Parietal lobe (tissue), 1 donor: ENCODE data around the gene OR5H1. TPM values are rescaled to one million over a fixed set of nuclear protein-coding genes. Genes with fewer than 3 reads are reported as not detected.

ENCODE experiments used
- total RNA-seq: library from RNA; depleted of rRNA; stranded (reverse); fragments of >200 nt; gene quantifications from one replicate; pipeline ENCODE4 v1.2.3, GENCODE V29; 2014

OR5H1 gene
- total RNA-seq = not detected

DNA sequence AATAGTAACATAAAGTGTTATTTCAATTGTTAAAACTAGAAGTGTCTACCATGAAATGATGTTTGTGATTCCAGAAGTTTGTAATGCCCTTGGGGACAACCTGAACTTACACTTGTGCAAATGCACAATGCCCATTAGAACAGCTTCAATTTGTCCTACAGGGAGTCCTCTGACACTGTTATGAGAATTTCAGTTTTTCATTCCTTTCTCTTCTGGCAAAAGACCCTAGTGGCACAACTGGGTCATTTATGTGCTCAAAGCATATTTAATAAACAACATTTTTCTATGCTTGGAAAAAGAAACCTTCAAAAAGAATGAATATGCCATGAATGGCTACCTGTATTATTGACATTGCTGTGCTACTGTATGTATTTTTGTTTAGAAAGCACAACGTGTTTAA, at the start of gene OR5H1:
Gene OR5H1, plus strand, starts transcription at position 301 of the 400 bp plus-strand sequence. CDS start 1,977 bp downstream, outside the sequence.

GRCh38 chr3:98086873-98087272, 43.6 kb upstream of the OR5H1 start, which contains the start of gene OR5AC2:
TSS of gene OR5AC2 (plus strand) at chr3:98087173. CDS start at chr3:98087173, 0 bp downstream.

GRCh38 chr3:98147179-98147578, 16.7 kb downstream of the OR5H1 start, which contains the start of gene OR5H14:
TSS of gene OR5H14 (plus strand) at chr3:98147479. CDS start at chr3:98149386, 1,907 bp downstream.

GRCh38 chr3:98166396-98166795, 35.9 kb downstream of the OR5H1 start, which contains the start of gene OR5H15:
TSS of gene OR5H15 (plus strand) at chr3:98166696. CDS start at chr3:98168700, 2,004 bp downstream.

Other genes with a start within 250 kb of the OR5H1 start
- gene RIOX2, start 158.3 kb upstream of the OR5H1 start, total RNA-seq = 17.2 TPM
- gene GABRR3, start 95.4 kb upstream of the OR5H1 start, total RNA-seq = not detected
- not detected for gene OR5AC2, start 43.5 kb upstream of the OR5H1 start, total RNA-seq
- gene OR5H14, start 16.8 kb downstream of the OR5H1 start, total RNA-seq = not detected
- not detected for gene OR5H15, start 36.0 kb downstream of the OR5H1 start, total RNA-seq
- not detected for gene OR5H6, start 133.5 kb downstream of the OR5H1 start, total RNA-seq
- gene OR5H2, start 151.8 kb downstream of the OR5H1 start, total RNA-seq = not detected
- gene OR5K4, start 223.1 kb downstream of the OR5H1 start, total RNA-seq = not detected